22Rv1 (cell line): ENCODE measurements around the gene ADAP1.

Experiments
- CTCF ChIP-seq: fragments of 450-650 bp; IDR thresholded peaks from 2 replicates; pipeline ENCODE4 v1.5.1; 2017; ENCODE audit warnings: mild to moderate bottlenecking
- ZFX ChIP-seq: fragments of 450-650 bp; IDR thresholded peaks from 2 replicates; pipeline ENCODE4 v1.6.1; 2017; ENCODE audit warnings: antibody characterized with exemption, borderline replicate concordance

DNA sequence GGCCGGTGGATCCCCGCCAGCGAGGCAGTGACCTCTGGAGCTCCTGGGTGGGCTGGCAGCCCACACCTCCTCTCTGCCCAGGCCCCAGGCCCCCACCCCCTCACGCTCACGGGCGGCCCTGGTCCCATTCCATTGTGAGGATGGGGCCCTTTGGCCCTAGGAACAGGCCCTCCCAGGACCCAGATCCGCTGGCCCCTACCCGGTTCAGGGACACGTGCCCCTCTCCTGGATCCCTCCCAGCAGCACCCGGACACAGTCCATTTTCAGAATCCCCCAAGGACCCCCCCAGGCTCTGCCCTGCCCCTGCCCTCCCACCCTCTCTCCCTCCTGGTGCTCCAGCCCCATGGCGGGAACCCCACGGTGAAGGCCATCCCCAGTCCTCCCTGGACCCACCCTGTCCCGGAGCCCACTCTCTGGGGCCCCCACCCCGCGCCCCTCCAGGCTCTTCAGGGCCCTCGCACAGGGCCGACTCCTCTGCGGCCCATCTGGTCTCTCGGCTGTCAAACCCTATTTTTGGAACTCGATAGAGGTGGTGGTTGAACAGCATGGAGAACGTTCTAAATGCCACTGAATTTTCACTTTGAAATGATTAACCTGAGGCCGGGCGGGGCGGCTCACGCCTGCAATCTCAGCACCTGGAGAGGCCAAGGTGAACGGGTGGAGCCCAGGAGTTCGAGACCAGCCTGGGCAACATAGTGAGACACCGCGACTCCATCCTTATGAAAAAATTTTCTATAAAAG is 8.1 kb downstream of the ADAP1 start:
- TF ChIP-seq CTCF (no peak), ZFX (no peak)
